NCI-H1417 (cell line): ENCODE results near the gene INSIG1.

Experiments
- DNase-seq, 3 experiments: peaks; one replicate each; lab custom pipeline; 2025; lab: John Stamatoyannopoulos, UW

Gene INSIG1

DNA sequence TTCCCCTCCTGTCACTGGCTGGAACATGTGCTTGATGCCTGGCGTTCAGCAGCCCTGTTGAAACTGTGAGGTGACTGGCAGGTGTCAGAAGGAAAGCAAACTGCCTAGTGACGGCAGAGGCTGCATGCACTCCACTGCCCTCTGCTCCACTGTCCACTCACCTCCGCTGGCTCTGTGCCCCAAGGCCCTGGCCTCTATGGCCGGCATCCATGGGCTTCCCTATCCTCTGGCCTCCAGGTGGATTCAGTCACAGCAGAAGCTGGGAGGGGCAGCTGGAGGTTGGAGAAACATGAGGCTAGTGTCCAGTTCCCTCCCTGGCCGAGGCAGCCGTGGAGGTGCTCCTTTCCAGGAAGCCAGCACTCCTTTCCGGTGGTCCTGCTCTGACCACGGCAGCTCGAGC, 31.2 kb upstream of the INSIG1 start:
- no peak for DNase-seq

DNA sequence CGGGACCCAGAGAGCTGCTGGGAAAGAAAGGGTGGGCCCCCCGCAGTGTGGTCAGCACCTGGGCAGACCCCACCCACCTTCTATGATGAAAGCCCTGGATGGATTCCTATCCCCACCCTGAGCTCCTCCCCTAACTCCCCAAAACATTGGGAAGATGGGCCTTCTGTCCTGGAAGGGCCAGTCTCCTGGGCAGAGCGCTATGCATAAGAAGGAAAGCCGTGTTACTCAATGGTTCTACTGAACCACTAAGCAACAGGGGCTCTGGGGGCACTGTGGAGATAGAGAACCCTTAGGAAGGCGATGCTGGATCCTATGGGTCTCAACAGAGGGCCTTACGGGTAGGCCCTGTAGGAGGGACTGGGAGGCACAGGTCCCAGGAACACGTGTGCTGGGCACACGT, 30.7 kb upstream of the INSIG1 start:
- DNase-seq = no peak

GRCh38 chr7:155267436-155267835, 30.2 kb upstream of the INSIG1 start:
- DNase-seq = no peak

GRCh38 chr7:155268211-155268610, 29.5 kb upstream of the INSIG1 start:
- DNase-seq = no peak

DNA sequence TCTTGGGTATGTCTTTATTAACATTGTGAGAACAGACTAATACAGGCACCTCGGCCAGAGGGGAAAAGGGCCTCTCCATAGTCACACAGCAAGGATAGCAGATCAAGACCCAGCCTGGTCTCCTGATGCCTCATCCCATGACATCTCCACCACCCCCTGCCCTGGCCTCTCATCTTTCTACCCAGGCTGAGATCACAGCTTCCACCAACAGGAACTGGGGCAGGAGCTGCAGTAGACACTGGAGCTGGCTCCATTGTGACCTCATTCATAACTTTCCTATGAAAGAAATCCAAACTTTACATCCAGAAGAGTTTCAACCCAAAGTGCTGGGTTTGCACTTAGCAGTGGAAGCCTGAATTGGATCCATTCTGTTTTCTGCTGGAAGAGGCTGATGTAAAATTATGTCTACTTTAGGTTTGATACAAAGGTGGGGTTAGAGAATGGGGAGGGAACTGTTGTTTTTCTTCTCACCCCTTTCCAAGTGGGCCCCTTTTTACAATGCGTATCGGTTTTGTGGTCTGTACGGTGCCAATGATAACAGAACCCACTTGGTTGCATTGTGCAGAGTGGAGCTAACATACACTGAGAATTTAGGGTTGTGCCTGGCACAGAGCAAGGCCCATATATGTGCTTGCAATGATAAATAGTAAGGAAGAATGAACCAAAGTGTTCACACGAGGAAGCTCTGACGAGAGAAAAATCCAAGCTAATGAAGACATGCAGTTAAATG, 28.6 kb upstream of the INSIG1 start:
- DNase-seq = no peak

DNA sequence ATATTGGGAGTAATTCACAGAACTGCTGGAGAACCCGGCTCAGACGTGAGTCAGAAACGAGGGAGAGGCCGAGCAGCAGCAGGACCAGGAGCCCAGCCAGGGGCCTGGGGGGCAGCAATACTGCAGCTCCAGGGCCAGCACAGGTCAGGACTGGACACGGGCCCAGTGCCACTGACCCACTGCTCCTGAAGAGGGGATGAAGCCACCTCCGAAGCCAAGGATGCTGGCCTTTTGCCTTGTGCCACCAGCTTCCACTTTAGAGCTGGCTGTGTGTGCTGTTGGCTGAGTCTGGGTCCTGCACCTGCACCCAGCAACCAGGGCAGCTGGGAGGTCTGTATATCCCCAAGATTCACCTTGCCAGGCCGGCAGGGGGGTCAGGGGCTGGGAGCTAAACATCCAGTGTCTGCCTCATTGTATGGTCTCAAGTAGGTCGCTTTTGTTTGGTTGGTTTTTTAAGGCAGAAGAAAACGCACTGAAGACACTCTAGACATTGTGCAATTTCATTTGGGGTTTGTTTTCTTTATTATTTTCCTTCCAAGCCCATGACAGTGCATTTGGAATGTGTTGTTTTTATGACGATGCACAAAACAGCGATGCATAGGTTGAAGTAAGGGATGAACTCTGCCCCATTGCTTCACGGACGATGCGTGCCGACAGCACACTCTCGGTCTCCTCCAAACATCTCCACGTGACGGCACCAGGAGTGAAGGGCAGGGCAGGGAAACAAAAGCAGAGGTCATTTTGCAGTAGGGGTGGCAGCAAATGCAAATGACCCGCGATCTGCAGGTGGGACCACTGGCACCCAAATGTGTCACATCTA, 27.7 kb upstream of the INSIG1 start:
- DNase-seq = no peak

GRCh38 chr7:155270861-155271260, 26.8 kb upstream of the INSIG1 start:
- DNase-seq = no peak

- DNase-seq = no peak
Observed at GRCh38 chr7:155274633-155275355, 22.9 kb upstream of the INSIG1 start.

DNA sequence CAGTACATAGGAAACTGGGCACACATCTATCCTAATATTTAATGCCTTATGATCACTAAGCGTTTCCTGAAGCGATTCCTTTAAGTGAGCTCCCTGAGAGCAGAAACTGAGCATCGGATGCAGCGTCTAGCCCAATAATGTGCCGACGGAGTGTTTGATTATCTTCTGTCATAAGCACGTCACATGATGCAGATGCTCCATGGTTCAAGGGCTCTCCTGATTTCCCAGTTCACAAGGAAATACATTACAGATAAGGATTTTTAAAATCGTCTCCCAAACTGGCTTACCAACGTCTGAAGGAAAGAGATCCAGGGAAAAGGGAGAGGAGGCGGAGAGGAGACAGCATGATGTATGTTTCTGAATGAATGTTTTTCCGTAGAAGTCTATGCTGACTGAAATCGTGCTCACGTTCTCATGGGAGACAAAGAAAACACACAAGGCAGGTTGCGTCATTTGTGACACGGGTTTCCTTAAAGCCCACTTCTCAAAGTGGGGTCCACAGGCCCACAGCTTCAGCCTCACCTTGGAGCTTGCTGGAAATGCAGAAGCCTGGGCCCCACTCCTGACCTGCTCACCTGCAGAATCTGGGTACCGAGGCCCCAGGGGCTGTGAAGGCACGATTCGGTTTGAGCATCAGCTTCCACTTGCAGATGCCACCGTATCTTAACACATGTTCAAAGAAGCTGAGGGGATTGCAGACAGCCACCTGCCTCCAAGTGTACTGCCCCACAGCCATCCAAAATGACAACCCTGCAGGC, 21.5 kb upstream of the INSIG1 start:
- peak in 1 of 3 experiments; percentile 49 for DNase-seq

DNA sequence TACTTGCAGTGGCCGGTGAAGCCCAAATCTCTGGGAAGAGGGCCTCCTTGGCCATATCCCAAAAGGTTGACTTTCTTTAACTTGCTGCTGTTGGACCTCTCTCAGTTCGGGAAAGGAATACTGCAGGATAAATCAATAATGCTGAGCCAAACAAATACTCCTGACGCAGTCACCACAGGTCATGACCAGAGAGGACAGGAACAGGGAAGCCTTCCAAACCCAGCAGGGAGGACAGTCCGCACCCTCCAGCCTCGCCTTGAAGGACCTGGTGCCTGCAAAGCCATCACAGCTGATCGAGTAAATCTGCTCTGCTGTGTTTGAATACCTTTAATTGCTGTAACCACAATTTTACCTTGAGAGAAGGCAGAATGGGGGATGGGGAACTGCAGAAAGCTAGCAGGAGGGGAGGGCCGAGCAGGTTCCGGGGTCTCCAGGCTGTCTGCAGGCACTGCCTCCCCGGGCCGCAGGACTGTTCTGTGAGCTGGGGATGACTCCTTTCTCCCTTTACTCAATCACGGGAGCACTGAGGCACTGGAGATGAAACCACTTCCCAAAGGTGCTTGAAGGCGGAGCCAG, 20.8 kb upstream of the INSIG1 start:
- peak in 2 of 3 experiments; percentile 12 to 18 for DNase-seq

- no peak for DNase-seq
Observed at GRCh38 chr7:155277385-155277994, 20.2 kb upstream of the INSIG1 start.

GRCh38 chr7:155278921-155279320, 18.8 kb upstream of the INSIG1 start:
- no peak for DNase-seq

DNA sequence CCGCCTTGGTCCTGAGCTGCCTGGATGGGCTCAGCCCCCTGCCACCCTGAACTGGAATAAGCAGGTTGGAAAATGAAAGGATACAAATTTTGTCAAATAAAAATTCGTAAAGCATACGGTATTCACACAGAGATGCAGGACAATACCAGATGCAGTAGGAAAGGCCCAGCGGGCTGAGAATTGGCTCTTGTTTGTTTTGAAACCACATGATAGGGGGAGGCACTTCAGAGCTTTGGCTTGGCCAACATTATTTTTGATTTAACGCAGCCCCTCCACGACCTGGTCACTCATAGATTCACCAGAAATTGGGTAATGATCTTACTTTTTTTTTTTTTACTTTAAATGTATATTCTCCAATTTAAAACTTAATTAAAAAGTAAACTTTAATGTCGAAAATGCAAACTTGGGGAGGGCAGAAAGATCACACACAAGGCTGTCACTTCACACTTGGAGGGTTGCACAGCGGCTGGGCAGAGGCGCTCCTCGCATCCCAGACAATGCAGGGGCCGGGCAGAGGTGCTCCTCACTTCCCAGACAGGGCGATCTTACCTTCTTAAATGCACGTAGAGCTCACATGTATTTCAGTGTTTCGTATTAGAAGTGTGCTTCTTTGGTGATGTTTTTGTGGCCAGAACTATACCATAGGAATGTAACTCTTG, 17.8 kb upstream of the INSIG1 start:
- no peak for DNase-seq

GRCh38 chr7:155280446-155281397, 17.0 kb upstream of the INSIG1 start:
- no peak for DNase-seq

DNA sequence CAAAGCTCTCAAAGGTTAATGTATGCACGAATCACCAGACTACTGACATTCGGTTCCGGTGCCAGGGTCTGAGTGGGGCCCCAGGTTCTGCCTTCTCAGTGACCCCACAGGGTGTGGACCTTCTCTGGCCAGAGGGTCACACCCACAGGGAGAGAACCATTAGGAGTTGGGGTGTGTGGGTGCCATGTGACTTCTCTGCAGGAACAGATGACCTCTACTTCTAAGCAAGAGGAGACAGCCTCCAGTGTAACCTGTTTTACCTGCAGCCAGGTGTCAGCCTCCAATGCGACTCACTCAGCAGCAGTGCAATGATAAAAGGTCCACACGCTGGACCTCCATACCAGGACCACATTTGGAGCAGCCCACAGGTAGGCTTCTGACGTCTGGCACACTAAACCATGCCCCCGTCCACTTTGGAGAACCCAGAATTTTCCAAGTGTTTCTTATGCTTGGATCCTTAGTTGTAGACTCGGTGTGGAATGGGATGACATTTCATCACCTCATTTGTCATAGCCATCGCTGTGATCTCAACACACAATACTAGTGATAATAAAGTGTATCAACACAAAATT, 16.2 kb upstream of the INSIG1 start:
- no peak for DNase-seq

GRCh38 chr7:155282671-155283070, 15.0 kb upstream of the INSIG1 start:
- no peak for DNase-seq

DNA sequence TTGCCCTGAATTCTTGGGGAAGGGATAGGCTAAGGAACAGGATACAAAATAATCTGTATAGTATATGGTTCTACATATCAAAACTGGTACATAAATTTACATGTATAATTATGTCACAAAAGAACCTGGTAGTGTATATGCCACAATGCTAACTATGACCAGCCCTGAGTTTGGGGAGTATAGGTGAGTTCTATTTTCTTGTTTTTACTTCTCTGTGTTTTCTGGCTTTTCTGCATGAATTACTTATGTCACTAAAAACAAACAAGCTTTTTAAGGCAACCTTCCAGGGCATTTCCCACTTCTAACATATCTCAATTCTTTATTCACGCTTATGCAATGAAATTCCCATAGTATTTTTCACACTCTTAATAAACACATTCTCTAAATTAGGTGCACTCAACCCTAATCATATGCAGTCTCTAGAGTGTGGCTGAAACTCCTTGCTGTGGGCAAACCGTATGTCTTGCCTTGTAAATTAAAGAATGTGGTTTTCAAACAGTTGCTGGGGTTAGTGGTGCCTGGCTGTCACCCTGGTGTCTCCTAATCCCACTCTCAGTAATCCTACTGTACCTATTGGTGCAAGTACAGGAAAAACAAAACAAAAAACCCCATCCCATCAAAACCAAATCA, 14.0 kb upstream of the INSIG1 start:
- DNase-seq = no peak

- no peak for DNase-seq
Observed at GRCh38 chr7:155284496-155285274, 13.0 kb upstream of the INSIG1 start.
